Colonic mucosa (tissue), 4 donors: ENCODE results near the gene ACTRT3. TPM values are rescaled to one million over a fixed set of nuclear protein-coding genes. Genes with fewer than 3 reads are reported as not detected.

Experiments used
- DNase-seq: peaks from one replicate; pipeline ENCODE4 v3.0.0-alpha.2; 2020
- H3K27ac ChIP-seq: fragments of 200-600 bp; one replicate; pipeline ENCODE4 v1.8.0; 2021
- H3K27me3 ChIP-seq: fragments of 200-600 bp; one replicate; pipeline ENCODE4 v1.8.0; 2021
- H3K36me3 ChIP-seq: fragments of 200-600 bp; one replicate; pipeline ENCODE4 v1.8.0; 2021
- H3K4me1 ChIP-seq: fragments of 200-600 bp; one replicate; pipeline ENCODE4 v1.8.0; 2021; ENCODE audit warnings: mild to moderate bottlenecking
- H3K4me3 ChIP-seq: fragments of 200-600 bp; one replicate; pipeline ENCODE4 v1.8.0; 2021
- H3K9ac ChIP-seq, 2 donors: one replicate each; pipeline ENCODE4 v1.7.0; 2013; ENCODE audit warnings: control low read depth in 2 of 2, low read depth in 2 of 2, low read length in 2 of 2
- H3K9me3 ChIP-seq: fragments of 200-600 bp; one replicate; pipeline ENCODE4 v1.8.0; 2021
- CTCF ChIP-seq: fragments of 200-600 bp; IDR thresholded peaks from one replicate; pipeline ENCODE4 v1.8.0; 2022; ENCODE audit warnings: antibody characterized with exemption, mild to moderate bottlenecking
- intact Hi-C: fragments of 100-400 bp; cut with DNase I; formaldehyde crosslinking; loops from one replicate; pipeline ENCODE4 v1.14.1; 2022
- total RNA-seq, 2 donors: library from RNA; stranded (reverse); fragmentation: NEBNext Ultra II Directional in 1 of 2; extraction: Animal tissue kit (Norgen Biotek cat#: 25700) in 1 of 2; gene quantifications; one replicate each; pipeline ENCODE4 v1.2.1, GENCODE V29; 2021
- donor health status: healthy.
- donor health status: DM: no; HTN: no; CAD: no.
- donor health status: DM: no; HTN: no; CAD: no.

ACTRT3 gene
- total RNA-seq, 2 donors from 2014 or later, result 1.2 to 1.6 TPM

DNA sequence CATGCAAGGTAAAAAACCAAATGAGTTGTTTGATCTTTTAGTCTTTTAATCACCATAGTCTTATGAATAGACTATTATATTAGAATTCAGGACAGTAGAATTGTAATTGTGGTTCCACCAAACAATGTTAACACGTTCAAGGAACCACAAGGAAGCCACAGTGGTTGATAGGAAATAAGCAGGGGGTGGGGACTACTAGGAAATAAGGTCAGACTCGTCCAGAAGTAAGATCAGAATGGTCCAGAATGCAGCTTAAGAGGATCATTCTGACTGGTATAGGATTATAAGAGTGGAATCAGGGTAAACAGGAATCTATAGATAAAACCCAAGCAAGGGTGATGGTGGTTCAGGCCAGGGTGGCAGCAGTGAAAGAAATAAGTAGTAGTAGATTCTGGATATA is 11.4 kb upstream of the ACTRT3 start:
- no peak overlapping the region for H3K4me3 ChIP-seq
- peaks cover 4% of the 10 kb centered on the region for H3K4me1 ChIP-seq
- no peak overlapping the region for H3K27ac ChIP-seq
- H3K9ac ChIP-seq, result no peak overlapping the region
- intact Hi-C loops, result no loop called here
- H3K36me3 ChIP-seq, result peaks cover 4% of the 10 kb centered on the region
- H3K9me3 ChIP-seq, result no peaks in the 10 kb centered on the region
- no peak for TF ChIP-seq CTCF
- DNase-seq, result no peak
- H3K27me3 ChIP-seq, result no peaks in the 10 kb centered on the region

- no peaks in the 10 kb centered on the region for H3K9me3 ChIP-seq
- H3K9ac ChIP-seq, result no peak overlapping the region
- intact Hi-C loops, result loop anchor here (10.0 kb wide), 1 partner anchor 207 kb away; no protein-coding TSS in a partner anchor
- no peak overlapping the region for H3K4me3 ChIP-seq
- H3K27ac ChIP-seq, result no peak overlapping the region
- H3K4me1 ChIP-seq, result peaks cover 23% of the 10 kb centered on the region
- H3K36me3 ChIP-seq, result peaks cover 4% of the 10 kb centered on the region
- no peak for DNase-seq
- H3K27me3 ChIP-seq, result no peaks in the 10 kb centered on the region
- TF ChIP-seq CTCF, result no peak
Observed at GRCh38 chr3:169777822-169778221, 8.5 kb upstream of the ACTRT3 start.

GRCh38 chr3:169774186-169774585 is 4.8 kb upstream of the ACTRT3 start:
- no peak overlapping the region for H3K27ac ChIP-seq
- peak overlapping the region in 1 of 2 donors; percentile 97 for H3K9ac ChIP-seq
- intact Hi-C loops, result loop anchor here (10.0 kb wide), 1 partner anchor 211 kb away; no protein-coding TSS in a partner anchor
- H3K27me3 ChIP-seq, result no peaks in the 10 kb centered on the region
- peak overlapping the region; percentile 87 for H3K4me3 ChIP-seq
- DNase-seq, result no peak
- H3K9me3 ChIP-seq, result no peaks in the 10 kb centered on the region
- no peak for TF ChIP-seq CTCF
- H3K36me3 ChIP-seq, result no peaks in the 10 kb centered on the region
- peaks cover 23% of the 10 kb centered on the region for H3K4me1 ChIP-seq

GRCh38 chr3:169772897-169773816 is 3.8 kb upstream of the ACTRT3 start, which contains the start of gene MYNN:
MYNN (plus strand) TSS chr3:169773396; CDS start chr3:169774296, 900 bp downstream.
- H3K4me3 ChIP-seq, result peak within 1 kb of the TSS; percentile 87
- H3K4me1 ChIP-seq, result peaks cover 23% of the 10 kb centered on the region
- no peaks in the 10 kb centered on the region for H3K36me3 ChIP-seq
- H3K9me3 ChIP-seq, result no peaks in the 10 kb centered on the region
- H3K27me3 ChIP-seq, result no peaks in the 10 kb centered on the region
- peak within 1 kb of the TSS; percentile 100 for H3K27ac ChIP-seq
- peak within 1 kb of the TSS; percentile 93 to 97 for H3K9ac ChIP-seq
- no peak for TF ChIP-seq CTCF
- peak; percentile 96 for DNase-seq
- intact Hi-C loops, result loop anchor here (10.0 kb wide), 1 partner anchor 212 kb away; no protein-coding TSS in a partner anchor

DNA sequence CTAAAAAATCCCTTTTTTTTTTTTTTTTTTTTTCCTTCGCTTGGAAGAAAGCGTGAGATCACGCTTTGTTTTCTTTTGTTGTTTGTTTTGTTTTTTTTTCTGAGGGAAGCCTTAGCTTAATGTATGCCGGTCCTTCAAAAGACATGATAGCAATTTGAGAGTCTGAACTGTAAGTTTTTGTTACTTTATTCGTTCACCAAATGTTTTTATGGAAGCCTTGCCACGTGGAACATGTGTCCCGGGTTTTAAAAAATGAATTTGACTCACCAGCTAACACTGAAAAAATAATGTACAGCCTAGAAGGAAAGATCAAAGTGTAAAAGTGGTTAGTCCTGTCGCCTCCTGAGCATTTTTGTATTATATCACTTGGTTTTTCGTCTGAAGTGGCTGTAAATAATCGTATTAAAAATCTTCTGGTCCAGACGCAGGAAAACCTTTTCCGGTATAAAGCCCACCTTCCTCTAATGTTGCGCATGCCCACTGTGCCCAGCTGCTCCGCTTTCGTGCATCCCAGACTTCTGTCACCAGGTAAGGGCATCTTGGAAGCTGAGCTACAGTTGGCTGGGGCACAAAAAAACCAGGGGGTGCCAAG is 3.0 kb upstream of the ACTRT3 start:
- Histone ChIP-seq H3K36me3 (no peaks in the 10 kb centered on the region), H3K4me3 (peak overlapping the region; percentile 87), H3K9me3 (no peaks in the 10 kb centered on the region), H3K4me1 (peaks cover 23% of the 10 kb centered on the region), H3K9ac (peak overlapping the region; percentile 93 to 97), H3K27ac (peak overlapping the region; percentile 100), H3K27me3 (no peaks in the 10 kb centered on the region)
- intact Hi-C loops, result loop anchor here (10.0 kb wide), 1 partner anchor 212 kb away; no protein-coding TSS in a partner anchor
- TF ChIP-seq CTCF, result no peak
- DNase-seq, result peak; percentile 76
